HG02885 (cell line): ENCODE measurements around the gene SKIDA1.

Experiments used
- ATAC-seq: cut with Tn5 transposase; IDR thresholded peaks from one replicate; pipeline ENCODE4 v1.9.1; 2021; ENCODE audit warnings: mild to moderate bottlenecking; ENCODE audit not compliant: unreplicated experiment, poor library complexity

Gene SKIDA1

GRCh38 chr10:21503542-21503941, 21.9 kb downstream of the SKIDA1 start:
- ATAC-seq: no peak

- no peak for ATAC-seq
Measured at GRCh38 chr10:21502348-21502740, 23.1 kb downstream of the SKIDA1 start.

GRCh38 chr10:21501731-21502347, 23.6 kb downstream of the SKIDA1 start:
- ATAC-seq: no peak

GRCh38 chr10:21501091-21501490, 24.4 kb downstream of the SKIDA1 start:
- no peak for ATAC-seq

GRCh38 chr10:21500578-21500910, 24.9 kb downstream of the SKIDA1 start:
- no peak for ATAC-seq

GRCh38 chr10:21499701-21500577, 25.5 kb downstream of the SKIDA1 start:
- ATAC-seq: no peak

GRCh38 chr10:21498986-21499385, 26.5 kb downstream of the SKIDA1 start:
- ATAC-seq: no peak

GRCh38 chr10:21498377-21498776, 27.1 kb downstream of the SKIDA1 start:
- ATAC-seq: no peak

- peak; percentile 8 for ATAC-seq
Measured at GRCh38 chr10:21497177-21497807, 28.2 kb downstream of the SKIDA1 start.

- peak; percentile 57 for ATAC-seq
Measured at GRCh38 chr10:21496343-21497176, 28.9 kb downstream of the SKIDA1 start.

- peak; percentile 76 for ATAC-seq
Measured at GRCh38 chr10:21495752-21496342, 29.6 kb downstream of the SKIDA1 start.

- peak; percentile 1 for ATAC-seq
Measured at GRCh38 chr10:21495002-21495751, 30.3 kb downstream of the SKIDA1 start.

- peak; percentile 23 for ATAC-seq
Measured at GRCh38 chr10:21494191-21495001, 31.1 kb downstream of the SKIDA1 start.

GRCh38 chr10:21493784-21494183, 31.7 kb downstream of the SKIDA1 start:
- no peak for ATAC-seq

- no peak for ATAC-seq
Measured at GRCh38 chr10:21492421-21492820, 33.1 kb downstream of the SKIDA1 start.

- no peak for ATAC-seq
Measured at GRCh38 chr10:21490711-21491105, 34.8 kb downstream of the SKIDA1 start.

GRCh38 chr10:21490028-21490710, 35.3 kb downstream of the SKIDA1 start:
- no peak for ATAC-seq

- ATAC-seq: no peak
Measured at GRCh38 chr10:21488957-21489446, 36.5 kb downstream of the SKIDA1 start.
